ENCODE results near the gene PTPN13.

- no peak for TF ChIP-seq CTCF (IDR thresholded peaks at IDR 0.05)
- TF ChIP-seq POLR2A (IDR thresholded peaks at IDR 0.05) = no peak
- no peak for TF ChIP-seq POLR2AphosphoS5 (IDR thresholded peaks at IDR 0.05)
- no peak for TF ChIP-seq EP300 (IDR thresholded peaks at IDR 0.05; ENCODE audit: low read depth)
These were observed 227.0 kb downstream of the PTPN13 start for GRCh38 chr4:86821151-86821550.
